GM21367 (cell line): Measurements from ENCODE around the gene TRERF1.

Experiments used
- ATAC-seq: cut with Tn5 transposase; IDR thresholded peaks from one replicate; pipeline ENCODE4 v1.9.1; 2021; ENCODE audit not compliant: unreplicated experiment

TRERF1 gene

GRCh38 chr6:42424906-42425474, 26.7 kb downstream of the TRERF1 start:
- ATAC-seq, result no peak

GRCh38 chr6:42423244-42423643, 28.5 kb downstream of the TRERF1 start:
- ATAC-seq, result no peak

DNA sequence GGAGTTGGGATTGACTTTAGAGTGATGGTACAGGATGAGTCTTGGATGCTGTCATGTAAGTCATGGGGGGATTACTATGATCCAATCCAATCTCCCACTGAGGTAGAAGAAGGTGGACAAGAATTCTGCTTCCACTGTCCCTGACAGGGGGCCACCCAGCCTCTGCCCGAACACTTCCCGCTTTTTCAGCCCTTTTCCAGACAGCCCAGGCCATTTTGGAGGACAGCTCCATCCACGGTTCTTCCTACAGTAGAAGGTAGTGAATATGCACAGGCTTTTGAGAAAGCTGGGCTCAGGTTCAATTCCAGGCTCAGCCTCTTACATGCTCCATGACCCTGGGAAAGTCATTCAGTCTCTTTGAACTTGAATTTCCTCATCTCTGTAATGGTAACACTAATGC, 31.0 kb downstream of the TRERF1 start:
- ATAC-seq, result no peak

DNA sequence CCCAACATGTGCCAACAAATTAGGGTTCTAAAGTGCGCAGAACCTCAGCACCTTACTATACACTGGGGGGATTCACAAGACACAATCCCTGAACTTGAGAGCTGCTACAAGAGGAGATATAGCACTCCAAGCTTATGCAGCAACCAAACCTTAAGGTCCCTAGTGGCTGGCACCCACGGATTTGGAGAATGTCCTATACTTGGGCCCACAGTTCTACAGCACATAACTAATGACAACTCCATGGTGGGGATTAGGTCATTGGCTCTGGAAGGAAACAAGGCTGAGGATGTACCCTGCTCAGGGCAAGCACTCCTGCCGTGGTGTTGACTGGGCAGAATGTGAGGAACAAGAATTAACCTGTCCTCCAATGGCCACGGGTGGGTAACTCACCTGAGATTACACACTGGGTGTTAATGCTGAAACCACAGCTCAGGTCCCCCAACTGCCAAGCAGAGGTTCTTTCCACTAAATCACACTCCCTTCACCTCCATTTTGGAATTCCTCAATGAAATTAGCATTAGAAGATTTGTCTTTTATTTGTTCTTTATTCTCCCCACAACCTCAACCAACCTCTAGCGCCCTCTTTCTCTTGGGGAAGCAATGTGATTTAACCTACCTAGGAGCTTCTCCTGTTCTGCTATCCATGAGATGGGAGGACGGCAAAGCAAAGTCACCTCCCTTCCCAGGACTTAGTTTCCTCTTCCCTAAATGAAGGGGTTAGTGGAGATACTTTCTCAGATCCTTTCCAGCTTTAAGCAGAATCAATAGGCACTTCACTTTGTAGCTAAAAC, 32.0 kb downstream of the TRERF1 start:
- no peak for ATAC-seq

GRCh38 chr6:42418724-42419123, 33.0 kb downstream of the TRERF1 start:
- no peak for ATAC-seq

DNA sequence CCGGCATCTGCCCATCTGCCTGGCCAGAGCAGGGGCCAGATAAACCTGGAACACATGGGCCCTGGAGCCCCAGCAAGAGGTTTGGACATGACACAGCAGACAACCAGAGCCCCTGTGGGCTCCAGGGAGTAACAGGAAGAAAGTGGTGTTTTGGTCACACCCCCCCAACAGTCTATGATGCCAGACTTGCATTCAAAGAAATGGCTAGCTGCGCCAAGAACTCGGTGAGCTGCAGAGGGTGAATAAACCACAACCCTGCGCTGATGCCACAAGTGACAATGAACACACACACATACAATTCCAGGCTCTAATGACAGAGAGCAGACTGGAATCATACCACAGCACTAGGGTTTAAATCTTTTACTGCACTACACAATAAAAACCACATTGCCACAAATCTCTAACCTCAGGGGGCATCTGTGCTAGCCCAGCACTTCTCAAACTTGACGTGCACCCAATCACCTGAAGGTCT, 34.0 kb downstream of the TRERF1 start:
- no peak for ATAC-seq

- no peak for ATAC-seq
Observed at GRCh38 chr6:42411406-42411805, 40.3 kb downstream of the TRERF1 start.

- ATAC-seq, result no peak
Observed at GRCh38 chr6:42410861-42411260, 40.9 kb downstream of the TRERF1 start.

- ATAC-seq, result no peak
Observed at GRCh38 chr6:42409581-42409980, 42.1 kb downstream of the TRERF1 start.

DNA sequence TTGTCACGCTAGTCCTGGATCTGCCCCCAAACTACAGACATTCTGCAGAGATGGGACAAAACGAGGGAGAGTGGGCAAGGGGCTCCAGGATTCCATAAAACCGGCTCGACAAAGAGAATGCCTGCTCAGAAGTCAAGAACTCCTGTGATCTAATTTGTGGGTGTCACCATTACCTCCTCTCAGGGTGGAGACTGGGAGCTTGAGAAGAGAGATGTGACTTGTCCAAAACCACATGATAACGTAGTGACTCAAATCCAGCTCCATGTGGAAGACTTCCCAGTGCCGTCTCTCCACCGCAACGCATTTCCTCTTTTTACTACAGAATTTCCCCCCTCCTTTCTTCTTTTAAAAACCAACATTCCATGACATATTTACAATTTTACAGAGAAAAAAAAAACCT, 44.3 kb downstream of the TRERF1 start:
- no peak for ATAC-seq

DNA sequence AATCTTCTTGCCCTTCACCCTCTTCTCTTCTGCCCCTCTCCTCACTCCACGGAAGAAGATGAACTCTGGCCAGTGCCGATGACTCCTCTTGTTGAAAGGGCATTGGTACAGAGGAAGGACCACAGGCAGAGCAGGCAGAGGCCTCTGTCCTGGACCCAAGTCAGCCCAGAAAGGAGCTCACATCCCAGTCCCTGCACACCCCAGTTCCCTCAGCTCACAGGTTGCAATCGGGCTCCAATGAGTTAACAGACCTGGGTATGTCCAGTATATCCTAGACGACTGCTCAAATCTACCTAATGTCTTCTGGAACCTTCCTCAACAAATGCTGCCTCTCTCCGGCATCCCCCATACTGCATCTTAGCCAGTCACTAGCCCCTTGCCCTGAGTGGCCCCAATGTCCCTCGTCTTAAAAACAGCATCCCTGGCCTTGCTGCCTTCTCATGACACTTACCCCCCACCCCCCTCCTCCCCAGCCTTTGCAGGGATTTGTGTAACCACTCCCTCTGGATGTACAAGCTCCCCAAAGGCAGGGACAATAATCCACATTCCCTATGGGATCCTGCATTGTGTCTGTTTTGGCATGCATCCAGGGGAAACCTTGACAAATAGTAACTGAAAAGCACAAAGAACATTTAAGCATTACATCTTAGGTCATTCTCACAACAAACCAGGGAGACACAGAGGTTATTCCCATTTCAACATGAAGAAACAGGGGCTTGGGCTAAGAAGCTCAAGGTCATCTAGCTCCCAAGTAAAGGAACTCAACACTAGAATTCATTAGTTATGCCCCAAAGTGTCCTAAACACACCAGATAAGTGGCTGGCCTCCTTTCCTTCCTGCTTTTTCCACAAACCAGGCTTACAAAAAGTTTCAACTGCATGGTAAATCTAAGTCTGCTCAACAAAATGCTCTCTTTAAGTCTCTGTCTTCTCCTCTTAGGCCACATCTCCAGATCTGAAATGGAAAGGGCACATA, 45.1 kb downstream of the TRERF1 start:
- ATAC-seq, result no peak

- no peak for ATAC-seq
Observed at GRCh38 chr6:42405021-42405420, 46.7 kb downstream of the TRERF1 start.

- ATAC-seq, result no peak
Observed at GRCh38 chr6:42404484-42404883, 47.2 kb downstream of the TRERF1 start.

DNA sequence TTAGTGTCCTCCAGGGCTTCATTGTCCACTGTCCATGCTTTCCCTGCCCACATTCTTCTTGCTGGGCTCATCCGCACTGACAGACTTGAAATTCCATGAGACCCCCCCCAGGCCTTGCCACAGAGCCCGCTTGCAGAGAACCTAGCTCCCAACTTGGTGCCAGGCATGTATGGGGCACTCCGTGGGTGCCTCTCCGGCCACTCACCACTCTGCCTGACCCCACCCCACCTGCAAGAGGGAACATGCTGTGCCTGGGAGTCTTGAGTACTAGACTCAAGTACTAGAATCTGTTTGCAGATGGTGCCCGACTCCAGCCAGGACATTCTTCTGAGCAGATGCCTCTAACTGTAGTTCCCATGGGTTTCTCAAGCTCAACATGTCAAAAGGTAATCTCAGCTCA, 47.9 kb downstream of the TRERF1 start:
- ATAC-seq, result no peak

DNA sequence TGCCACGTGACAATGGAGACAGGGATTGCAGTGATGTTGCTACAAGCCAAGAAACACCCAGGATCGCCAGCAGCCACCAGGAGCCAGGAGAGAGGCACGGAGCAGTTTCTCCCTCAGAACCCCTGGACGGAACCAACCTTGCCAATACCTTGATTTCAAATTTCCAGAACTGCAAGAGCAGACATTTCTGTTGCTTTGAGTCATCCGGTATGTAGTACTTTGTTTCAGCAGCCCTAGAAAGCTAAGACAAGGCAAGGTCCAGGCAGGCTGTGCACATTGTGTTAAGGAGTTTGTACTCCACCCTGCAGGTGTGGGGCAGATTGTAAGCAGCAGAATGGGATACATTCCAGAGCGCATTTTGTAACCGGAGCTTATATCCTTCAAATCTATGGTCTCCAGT, 48.3 kb downstream of the TRERF1 start:
- ATAC-seq, result no peak

- ATAC-seq, result peak; percentile 70
Observed at GRCh38 chr6:42402184-42402583, 49.5 kb downstream of the TRERF1 start.

DNA sequence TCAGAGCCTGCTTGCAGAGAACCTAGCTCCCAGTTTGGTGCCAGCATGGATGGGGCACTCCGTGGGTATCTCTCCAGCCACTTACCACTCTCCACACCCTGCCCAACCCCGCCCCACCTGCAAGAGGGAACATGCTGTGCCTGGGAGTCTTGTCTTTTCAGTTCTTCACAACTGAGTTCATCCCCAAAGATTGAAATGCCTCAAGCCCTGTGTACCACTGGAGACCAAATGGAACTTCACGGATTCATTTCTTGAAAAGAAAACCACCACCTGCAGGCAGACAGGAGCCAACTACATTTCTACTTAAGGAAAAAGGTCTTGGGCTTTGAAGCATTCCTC, 50.1 kb downstream of the TRERF1 start:
- ATAC-seq, result no peak

- no peak for ATAC-seq
Observed at GRCh38 chr6:42400886-42401612, 50.7 kb downstream of the TRERF1 start.

- no peak for ATAC-seq
Observed at GRCh38 chr6:42400061-42400760, 51.5 kb downstream of the TRERF1 start.

GRCh38 chr6:42396720-42397119, 55.0 kb downstream of the TRERF1 start:
- ATAC-seq, result no peak
